Transverse colon (tissue), 3 donors: ENCODE results near the gene FEN1.

Source experiments
- CTCF ChIP-seq, 5 experiments: fragments of 200-600 bp in 3 of 5; fragments of 450-650 bp in 2 of 5; sonication (generic) in 3 of 5; IDR thresholded peaks; 1 replicate in 2 of 5; 2 replicates in 3 of 5; pipeline ENCODE4 v1.5.1; 2016 to 2017; ENCODE audit warnings: antibody characterized with exemption in 5 of 5, inconsistent platforms in 3 of 5, mild to moderate bottlenecking in 2 of 5, moderate library complexity in 1 of 5
- EP300 ChIP-seq: sonication (generic); formaldehyde crosslinking; IDR thresholded peaks from one replicate; pipeline ENCODE4 v1.6.1; 2017; ENCODE audit warnings: antibody characterized with exemption, low read depth

GRCh38 chr11:61800331-61801281 is 7.9 kb downstream of the FEN1 start:
- no peak for TF ChIP-seq CTCF (IDR thresholded peaks at IDR 0.05)
- no peak for TF ChIP-seq EP300
